ENCODE results near the gene DACH2.

DACH2 gene

GRCh38 chrX:86194758-86195157 lies 46.5 kb downstream of the DACH2 start:
- H3K27me3 ChIP-seq (ENCODE audit: insufficient read depth, low read length, poor library complexity, severe bottlenecking) = no peaks in the 10 kb centered on the region

GRCh38 chrX:86195343-86195742 lies 47.1 kb downstream of the DACH2 start:
- no peak for TF ChIP-seq CTCF (conservative IDR thresholded peaks at IDR 0.05; ENCODE audit: low read length)
- no peak for TF ChIP-seq EZH2phosphoT487 (IDR thresholded peaks at IDR 0.05; ENCODE audit: borderline replicate concordance)
- Histone ChIP-seq H3K4me3 (ENCODE audit: low read length, poor library complexity, severe bottlenecking) (no peak overlapping the region), H3F3A (ENCODE audit: low read depth) (no peaks in the 10 kb centered on the region), H4K20me1 (ENCODE audit: insufficient read depth, low read length, poor library complexity, severe bottlenecking) (no peaks in the 10 kb centered on the region), H3K36me3 (ENCODE audit: insufficient read depth, low read length) (no peaks in the 10 kb centered on the region), H3K9me2 (replicated peaks; ENCODE audit: low read depth, low read length) (no peaks in the 10 kb centered on the region), H3K9ac (ENCODE audit: low read depth, low read length, poor library complexity, severe bottlenecking) (no peak overlapping the region), H3K79me2 (ENCODE audit: insufficient read depth, low read length) (no peaks in the 10 kb centered on the region), H2AFZ (ENCODE audit: low read length) (no peak overlapping the region), H3K4me1 (ENCODE audit: insufficient read depth, low read length, poor library complexity, severe bottlenecking) (no peaks in the 10 kb centered on the region), H3K9me3 (ENCODE audit: insufficient read depth, low read depth, low read length) (no peaks in the 10 kb centered on the region), H3K27me3 (ENCODE audit: insufficient read depth, low read length, poor library complexity, severe bottlenecking) (no peaks in the 10 kb centered on the region), H3K4me2 (ENCODE audit: low read depth, low read length, poor library complexity, severe bottlenecking) (no peak overlapping the region)

More at GRCh38 chrX:86194758-86195157, 46.5 kb downstream of the DACH2 start:
- Histone ChIP-seq H3K9me2 (replicated peaks; ENCODE audit: low read depth, low read length) (no peaks in the 10 kb centered on the region), H3K79me2 (ENCODE audit: insufficient read depth, low read length) (no peaks in the 10 kb centered on the region), H4K20me1 (ENCODE audit: insufficient read depth, low read length, poor library complexity, severe bottlenecking) (no peaks in the 10 kb centered on the region), H3K4me2 (ENCODE audit: low read depth, low read length, poor library complexity, severe bottlenecking) (no peak overlapping the region), H3K4me3 (ENCODE audit: low read length, poor library complexity, severe bottlenecking) (no peak overlapping the region), H3K9ac (ENCODE audit: low read depth, low read length, poor library complexity, severe bottlenecking) (no peak overlapping the region), H3F3A (ENCODE audit: low read depth) (no peaks in the 10 kb centered on the region), H3K9me3 (ENCODE audit: insufficient read depth, low read depth, low read length) (no peaks in the 10 kb centered on the region), H2AFZ (ENCODE audit: low read length) (no peak overlapping the region), H3K36me3 (ENCODE audit: insufficient read depth, low read length) (no peaks in the 10 kb centered on the region), H3K4me1 (ENCODE audit: insufficient read depth, low read length, poor library complexity, severe bottlenecking) (no peaks in the 10 kb centered on the region)
- TF ChIP-seq CTCF (conservative IDR thresholded peaks at IDR 0.05; ENCODE audit: low read length) = no peak
- TF ChIP-seq EZH2phosphoT487 (IDR thresholded peaks at IDR 0.05; ENCODE audit: borderline replicate concordance) = no peak

- H3K9ac ChIP-seq (ENCODE audit: low read depth, low read length, poor library complexity, severe bottlenecking) = no peak overlapping the region
- H3K36me3 ChIP-seq (ENCODE audit: insufficient read depth, low read length) = no peaks in the 10 kb centered on the region
- H3K4me2 ChIP-seq (ENCODE audit: low read depth, low read length, poor library complexity, severe bottlenecking) = no peak overlapping the region
- H3K79me2 ChIP-seq (ENCODE audit: insufficient read depth, low read length) = no peaks in the 10 kb centered on the region
- no peaks in the 10 kb centered on the region for H3K4me1 ChIP-seq (ENCODE audit: insufficient read depth, low read length, poor library complexity, severe bottlenecking)
- no peaks in the 10 kb centered on the region for H3K9me3 ChIP-seq (ENCODE audit: insufficient read depth, low read depth, low read length)
- no peaks in the 10 kb centered on the region for H3K9me2 ChIP-seq (replicated peaks; ENCODE audit: low read depth, low read length)
- H2AFZ ChIP-seq (ENCODE audit: low read length) = no peak overlapping the region
- H3K27me3 ChIP-seq (ENCODE audit: insufficient read depth, low read length, poor library complexity, severe bottlenecking) = no peaks in the 10 kb centered on the region
- H3F3A ChIP-seq (ENCODE audit: low read depth) = no peaks in the 10 kb centered on the region
- TF ChIP-seq EZH2phosphoT487 (IDR thresholded peaks at IDR 0.05; ENCODE audit: borderline replicate concordance) = no peak
- no peak for TF ChIP-seq CTCF (conservative IDR thresholded peaks at IDR 0.05; ENCODE audit: low read length)
- no peak overlapping the region for H3K4me3 ChIP-seq (ENCODE audit: low read length, poor library complexity, severe bottlenecking)
- no peaks in the 10 kb centered on the region for H4K20me1 ChIP-seq (ENCODE audit: insufficient read depth, low read length, poor library complexity, severe bottlenecking)
Measured at GRCh38 chrX:86197815-86198214, 49.6 kb downstream of the DACH2 start.

Measured in Loucy (cell line).